Bronchus fibroblast of lung (primary cell): Measurements from ENCODE around the gene RPL10L. TPM values are rescaled to one million over a fixed set of nuclear protein-coding genes. Genes with fewer than 3 reads are reported as not detected.

Experiments used
- total RNA-seq: library from RNA; depleted of rRNA; stranded (reverse); fragments of >200 nt; gene quantifications from 2 replicates; pipeline ENCODE4 v1.2.3, GENCODE V29; 2015

RPL10L gene
- not detected in 2 replicates for total RNA-seq

DNA sequence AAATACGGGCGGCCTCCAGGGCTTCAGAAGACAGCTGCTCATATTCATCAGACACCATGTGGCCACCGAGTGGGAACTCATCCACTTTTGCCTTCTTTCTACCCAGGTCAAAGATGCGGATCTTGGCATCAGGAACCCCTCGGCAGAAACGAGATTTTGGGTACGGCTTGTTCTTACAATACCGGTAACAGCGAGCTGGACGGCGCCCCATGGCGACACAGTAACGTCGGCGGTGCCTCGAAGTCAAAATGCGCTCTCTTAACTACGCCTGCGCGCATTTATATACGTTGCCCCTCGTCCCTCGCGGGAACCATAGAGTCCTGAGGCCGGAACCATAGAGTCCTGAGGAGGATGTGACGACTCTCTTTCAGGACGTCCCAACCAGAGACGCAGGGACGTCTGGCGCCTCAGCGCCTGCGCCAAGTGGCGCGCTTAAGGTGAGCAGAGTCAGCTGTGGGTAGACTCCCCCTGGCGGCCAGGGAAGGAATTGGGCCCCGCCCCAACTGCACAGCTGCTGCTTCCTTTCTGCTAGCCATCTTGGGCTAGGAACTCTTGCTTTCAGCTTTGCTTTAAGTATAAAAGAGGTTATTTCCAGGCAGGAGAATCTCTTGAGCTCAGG, at the start of gene RPL10L:
RPL10L (minus strand) TSS at position 256 of the 619 bp plus-strand sequence; CDS start at position 211, 45 bp downstream.

